UCSD-AML1 (cell line): Measurements from ENCODE around the gene NEDD4L.
"Not testable (repeated sequence)": the region's sequence is repeated elsewhere in the genome, so short reads cannot be mapped to it uniquely, and the experiment has no call there.

ENCODE experiments used
- DNase-seq: peaks from one replicate; lab custom pipeline; 2025; ENCODE audit not compliant: unreplicated experiment; lab: John Stamatoyannopoulos, UW

Gene NEDD4L

DNA sequence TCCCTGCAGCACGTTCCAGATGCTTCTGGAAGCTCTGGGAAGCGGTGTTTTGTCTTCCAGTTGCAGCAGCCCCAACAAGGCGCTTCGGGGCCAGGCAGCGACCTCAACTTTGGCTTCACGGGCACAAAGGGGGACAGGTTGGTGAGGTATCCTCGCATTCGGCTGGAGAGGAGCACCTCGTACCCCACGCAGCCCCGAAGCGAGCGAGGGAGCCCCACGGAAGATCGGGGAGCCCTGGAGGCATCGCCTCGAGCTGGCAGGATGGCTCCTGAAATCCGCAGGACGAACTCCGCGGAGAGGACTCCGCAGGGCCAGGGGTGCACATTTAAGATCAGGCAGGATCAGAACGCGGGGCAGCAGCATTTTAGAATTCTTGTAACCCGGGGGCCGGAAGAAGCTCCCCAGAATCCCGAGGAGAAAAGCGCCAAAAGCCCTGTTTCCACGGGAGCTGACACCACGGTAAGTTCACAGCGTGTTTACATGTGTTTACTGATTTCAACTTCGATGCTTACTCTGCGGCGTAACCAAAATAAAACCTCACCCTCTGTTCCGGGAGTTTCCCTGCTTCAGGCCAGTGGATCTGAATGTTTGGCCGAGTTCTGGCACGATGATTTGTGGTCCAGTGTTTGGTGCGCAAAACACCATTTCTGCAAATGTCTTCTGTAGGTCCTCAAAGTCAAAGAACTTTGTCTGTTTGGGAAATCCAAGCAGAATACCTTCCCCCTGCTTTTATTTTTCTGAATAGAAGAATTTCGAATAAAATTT is 212.5 kb downstream of the NEDD4L start:
- DNase-seq, result no peak

DNA sequence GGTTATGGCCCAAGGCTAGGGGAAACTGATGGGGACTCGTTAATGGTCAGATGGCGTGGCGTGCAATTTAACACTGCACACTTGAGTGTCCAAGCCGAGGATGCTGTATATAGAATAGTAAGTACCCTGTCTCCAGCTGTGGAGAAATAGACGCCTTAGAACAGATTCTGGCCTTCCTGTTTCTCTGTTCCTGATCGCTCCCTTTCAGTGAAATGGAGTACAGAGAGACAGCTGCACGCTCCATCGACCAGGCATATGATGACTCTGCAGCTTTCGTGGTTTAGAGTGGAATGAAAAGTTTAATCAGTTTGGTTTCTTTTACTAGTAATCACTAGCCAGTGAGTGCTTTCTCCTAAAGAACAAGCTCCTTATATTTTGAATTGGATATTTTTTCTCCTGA is 213.4 kb downstream of the NEDD4L start:
- DNase-seq, result no peak

DNA sequence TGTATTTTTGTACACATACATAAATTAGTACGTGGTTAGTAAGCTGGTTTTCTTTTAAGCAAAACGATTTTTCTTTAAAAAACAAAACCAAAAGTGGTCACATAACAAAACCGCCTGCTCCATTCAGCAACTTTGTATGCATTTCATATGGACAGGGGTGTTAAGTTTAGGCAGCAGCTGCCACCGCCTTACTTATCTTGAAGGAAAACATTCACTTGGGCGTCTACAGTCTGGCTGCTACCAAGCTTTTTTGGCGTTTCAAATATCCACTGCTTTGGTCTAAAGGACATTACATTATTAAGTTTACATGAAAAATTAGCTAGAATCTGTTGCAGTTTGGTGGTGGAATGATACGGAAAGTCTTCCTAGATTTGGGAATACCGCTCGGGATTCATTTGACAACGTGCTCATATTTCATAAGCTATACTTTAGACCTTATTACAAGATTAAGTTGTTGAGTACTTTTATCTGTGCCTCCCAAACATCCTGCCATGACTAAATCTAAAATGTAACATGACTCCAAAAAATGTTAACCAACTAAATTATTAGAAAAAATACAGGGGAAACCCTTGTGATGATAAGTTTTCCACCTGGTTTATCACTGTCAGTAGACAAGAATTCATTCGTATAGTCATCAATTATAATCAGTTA is 214.8 kb downstream of the NEDD4L start:
- no peak for DNase-seq

DNA sequence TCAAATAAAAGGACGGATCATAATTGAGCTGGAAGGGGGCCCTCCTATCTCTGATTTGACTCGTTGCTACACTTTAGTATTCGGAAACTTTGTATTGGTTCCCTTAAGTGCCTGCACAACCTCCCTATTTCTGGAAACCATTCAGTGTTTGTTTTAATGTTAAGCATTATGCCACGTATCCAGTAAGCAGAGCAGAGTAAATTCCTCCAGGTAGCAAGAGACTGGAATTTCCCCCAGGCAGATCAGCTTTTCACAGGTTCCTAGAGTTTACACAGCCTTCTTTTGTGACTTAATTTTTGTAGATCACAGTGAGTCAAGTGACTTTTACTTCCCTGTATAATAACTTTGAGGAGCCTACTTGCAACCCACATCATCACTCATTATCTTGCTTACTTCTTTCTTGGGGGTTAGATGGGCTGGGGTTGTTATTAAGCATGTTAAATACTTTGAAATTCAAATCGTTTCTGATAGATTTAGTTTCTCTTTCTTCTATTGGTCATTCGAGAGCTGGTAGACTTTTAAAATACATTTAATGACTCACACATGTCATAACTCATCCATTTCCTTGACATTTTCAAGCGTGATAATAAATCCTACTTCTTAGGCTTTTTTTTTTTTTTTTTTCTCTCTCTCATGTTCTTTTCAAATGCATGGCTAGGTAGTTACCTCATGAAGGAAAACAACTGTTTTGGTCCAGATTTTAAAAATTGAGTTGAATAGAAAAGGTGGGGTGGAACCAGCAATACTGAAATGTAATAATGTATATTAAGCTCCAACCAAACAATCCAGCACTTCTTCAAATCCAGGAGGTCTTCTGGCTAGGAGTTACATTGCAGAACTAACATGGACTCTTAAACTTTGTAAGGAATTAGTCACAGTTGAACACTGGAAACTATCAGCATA is 219.3 kb downstream of the NEDD4L start:
- DNase-seq, result no peak

DNA sequence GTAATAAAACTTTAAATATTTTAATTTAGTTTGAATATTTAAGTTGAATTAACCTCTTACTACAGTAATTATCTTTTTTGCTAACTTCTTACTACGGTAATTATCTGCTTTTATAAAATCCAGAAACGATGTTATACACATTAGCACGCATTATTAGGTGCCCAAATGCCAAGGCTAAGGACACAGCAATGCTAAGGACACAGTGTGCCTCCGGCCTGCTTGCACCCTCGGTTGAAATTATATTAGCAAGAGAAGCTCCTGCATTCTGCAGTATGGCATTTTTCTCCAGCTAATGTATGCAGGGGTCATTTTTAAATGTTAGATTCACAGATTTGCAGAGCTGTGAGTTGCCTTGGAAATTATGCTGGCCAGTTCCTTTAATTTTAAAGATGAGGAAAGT is 220.0 kb downstream of the NEDD4L start:
- no peak for DNase-seq

DNA sequence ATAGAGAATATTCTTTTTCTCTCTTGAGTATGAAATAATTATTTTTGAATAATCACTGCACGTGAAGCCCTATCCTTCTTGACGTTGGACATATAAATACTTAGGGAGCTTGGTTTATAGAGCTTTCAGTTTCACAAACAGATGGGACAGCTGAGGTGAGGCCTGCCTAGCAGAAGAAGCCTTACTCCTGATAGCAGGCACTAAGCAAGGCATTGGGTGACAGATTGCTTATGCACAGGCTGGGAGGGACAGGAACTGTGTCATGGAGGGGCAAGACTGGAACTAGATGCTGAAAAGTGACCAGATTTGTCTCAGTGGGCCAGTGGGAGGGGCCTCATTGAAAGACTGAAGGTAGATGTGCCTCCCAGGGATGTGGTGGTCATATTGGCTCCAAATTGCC is 220.8 kb downstream of the NEDD4L start:
- no peak for DNase-seq

DNA sequence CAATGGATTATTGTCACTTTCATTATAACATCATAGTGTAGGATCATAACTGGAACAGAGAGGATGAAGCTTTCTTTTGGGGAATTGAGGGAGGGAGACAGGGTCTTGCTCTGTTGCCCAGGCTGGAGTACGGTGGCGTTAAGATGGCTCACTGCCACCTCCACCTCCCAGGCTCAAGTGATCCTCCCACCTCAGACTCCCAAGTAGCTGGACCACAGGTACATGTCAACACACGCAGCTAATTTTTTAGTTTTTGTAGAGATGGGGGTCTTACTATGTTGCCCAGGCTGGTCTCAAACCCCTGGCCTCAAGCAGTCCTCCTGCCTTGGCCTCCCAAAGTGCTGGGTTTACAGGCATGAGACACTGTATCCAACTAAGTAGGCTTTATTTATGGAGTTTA is 221.5 kb downstream of the NEDD4L start:
- not testable (repeated sequence) for DNase-seq

DNA sequence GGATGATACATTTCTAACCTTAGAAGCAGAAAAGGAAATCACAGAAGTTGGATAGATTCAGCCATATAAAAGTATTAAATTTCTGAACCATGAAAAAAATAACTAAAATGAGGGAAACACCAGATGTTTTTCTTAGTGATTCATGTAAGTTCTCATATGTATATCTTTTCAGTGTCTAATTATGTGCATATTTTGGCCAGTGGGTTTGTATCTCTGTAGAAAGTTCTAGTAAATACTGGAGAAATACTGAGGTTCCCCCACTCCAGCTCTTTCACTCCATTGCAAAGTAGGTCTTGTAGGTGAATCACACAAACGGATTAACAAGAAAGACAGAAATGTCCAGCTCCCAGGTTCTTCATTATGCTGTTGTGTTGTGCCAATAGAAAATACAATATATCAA is 222.3 kb downstream of the NEDD4L start:
- no peak for DNase-seq

DNA sequence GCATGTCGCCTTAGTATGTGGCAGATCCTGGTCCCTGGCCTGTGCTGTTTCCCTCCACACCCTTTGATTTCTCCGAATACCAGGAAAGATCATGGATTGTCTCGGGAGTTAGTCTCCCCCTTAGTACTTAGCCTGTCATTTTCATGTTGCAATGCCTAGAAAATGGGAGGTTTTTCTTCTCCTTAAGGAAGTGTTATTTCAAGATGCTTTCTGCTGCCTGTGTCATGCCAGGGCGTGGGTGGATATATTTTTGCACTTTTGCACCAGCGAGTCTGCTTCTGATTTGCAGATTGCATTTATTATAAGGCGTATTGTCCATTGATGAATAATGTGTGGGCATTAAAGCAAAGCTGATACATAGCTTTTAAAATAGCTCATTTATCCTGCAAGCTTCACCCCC is 223.5 kb downstream of the NEDD4L start:
- DNase-seq, result no peak

DNA sequence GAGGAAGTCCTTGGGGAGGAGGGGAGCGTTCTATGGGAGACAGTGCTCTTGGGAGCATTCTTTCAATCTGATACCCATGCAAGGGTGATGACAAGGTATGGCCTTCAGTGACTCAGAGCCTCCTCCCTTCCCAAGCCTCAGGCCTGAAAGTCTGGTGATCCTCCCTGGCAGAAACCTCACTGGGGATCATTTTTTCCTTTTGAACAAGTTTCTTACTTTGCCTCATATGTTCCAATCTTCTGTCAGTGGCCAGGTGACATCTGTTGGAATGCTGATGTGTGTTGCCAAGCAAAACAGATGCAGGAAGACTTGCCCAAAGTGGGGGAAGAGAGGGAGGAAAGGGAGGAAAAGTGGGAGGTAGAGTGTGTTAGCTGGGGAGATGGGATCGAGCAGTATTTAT is 224.8 kb downstream of the NEDD4L start:
- DNase-seq, result no peak

DNA sequence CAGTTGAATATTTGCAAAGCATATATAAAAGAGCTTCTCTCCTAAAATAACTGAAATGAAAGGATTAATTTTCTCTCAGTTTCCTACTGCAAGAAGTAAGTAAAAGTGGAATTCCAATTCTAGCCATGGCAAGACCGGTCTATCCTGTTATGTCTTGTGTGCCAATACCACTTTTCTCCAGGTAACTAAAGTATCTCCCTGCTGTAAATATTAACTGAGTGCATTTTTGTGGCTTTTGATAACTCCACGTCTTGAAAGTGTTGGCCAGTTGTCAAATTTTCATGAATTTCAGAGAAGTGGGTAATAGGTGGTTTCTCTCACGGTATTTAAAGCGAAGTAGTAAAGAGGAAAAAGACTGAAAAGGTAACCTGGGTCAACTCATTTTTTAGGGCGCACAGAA is 225.9 kb downstream of the NEDD4L start:
- DNase-seq, result no peak

DNA sequence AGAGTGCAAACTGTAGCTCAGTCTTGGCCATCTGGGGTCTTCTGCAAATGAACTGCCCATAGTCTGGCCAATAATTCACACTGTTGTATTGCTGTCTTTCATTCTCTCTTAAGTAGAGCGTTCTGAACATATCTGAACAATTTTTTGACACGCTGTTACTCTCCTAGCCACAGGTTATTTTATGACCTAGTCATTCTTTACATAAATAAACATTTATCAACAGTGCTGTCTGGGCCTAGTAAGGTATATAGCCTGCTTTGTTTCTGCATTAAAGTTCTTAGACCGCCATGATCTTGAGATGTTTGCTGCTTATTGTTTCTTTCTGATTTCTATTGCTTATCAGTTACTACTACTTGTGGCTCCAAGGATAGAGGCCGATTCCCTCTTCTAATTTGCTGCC is 226.4 kb downstream of the NEDD4L start:
- DNase-seq, result no peak

DNA sequence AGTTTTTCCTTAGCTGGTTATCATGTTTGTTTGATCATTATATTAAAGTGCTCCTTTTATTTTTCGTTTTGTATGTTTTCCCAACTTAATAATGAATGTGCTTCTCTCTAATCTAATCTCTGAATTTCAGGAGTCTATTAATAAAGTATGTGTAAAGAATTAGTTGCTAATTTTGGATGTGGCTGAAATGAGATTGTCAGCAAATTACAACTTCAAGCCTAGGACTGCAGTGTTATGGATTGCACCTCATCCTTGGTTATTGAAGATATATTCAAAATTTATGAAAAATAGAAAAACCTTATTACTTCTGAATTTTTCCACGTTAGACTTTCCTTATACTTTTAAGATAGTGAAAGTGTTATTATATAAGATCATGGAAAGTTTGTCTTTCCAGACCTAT is 227.7 kb downstream of the NEDD4L start:
- no peak for DNase-seq

DNA sequence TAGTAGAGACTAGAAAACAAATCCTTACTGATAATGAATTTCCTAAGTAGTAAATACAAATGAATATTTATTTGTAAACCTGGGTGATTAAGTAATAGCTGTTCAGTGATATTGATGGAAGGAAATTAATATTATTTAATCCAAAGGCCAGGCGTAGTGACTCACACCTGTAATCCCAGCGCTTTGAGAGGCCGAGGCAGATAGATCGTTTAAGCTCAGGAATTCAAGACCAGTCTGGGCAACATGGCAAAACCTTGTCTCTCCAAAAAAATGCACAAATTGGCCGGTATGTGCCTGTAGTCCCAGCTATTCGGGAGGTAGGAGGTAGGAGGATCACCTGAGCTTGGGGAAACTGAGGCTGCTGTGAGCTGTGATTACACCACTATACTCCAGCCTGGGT is 228.2 kb downstream of the NEDD4L start:
- DNase-seq, result no peak

DNA sequence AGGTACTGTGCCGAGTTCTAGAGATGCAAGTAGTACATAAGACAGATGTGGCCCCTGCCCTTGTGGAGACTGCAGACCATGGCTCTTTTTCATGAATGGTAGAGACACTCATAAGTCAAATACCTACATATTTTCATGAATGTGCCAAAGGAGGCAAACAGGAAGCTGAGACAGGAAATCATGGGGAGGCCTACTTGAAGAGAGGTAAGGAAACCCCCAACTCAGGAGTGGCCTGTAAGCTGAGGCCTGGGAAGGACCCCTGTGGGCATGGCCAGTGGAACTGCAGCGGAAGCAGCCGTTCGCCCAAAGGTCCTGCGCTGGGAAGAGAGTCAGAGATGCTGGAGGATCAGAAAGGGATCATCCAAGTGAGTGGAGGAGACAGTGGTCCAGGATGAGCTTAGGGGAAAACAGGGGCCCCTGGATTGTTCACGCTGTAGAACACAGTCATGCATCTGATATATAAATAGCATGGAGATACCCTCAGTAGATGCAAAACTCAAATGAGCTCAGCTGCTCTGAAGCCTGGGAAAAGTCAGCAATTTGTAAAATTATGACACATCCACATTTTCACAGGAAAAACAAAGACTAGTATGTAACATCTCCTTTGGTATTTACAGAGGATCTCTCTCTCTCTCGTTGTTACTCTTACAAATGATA is 228.9 kb downstream of the NEDD4L start:
- DNase-seq, result no peak

DNA sequence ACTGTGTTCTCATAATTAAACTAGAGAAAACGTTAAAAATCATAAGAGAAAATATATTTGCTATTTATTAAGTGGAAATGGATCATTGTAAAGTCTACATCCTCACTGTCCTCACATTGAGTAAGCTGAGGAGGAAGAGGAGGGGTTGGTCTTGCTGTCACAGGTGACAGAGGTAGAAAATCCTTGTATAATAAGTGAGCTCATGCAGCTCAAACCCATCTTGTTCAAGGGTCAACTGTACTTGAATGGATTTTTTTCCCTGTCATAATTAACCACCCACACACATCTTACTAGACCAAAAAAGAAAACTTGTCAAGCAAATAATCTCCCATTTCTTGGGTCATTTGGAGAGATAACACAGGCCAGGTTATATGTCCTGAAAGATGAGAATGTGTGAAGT is 231.2 kb downstream of the NEDD4L start:
- DNase-seq, result no peak

DNA sequence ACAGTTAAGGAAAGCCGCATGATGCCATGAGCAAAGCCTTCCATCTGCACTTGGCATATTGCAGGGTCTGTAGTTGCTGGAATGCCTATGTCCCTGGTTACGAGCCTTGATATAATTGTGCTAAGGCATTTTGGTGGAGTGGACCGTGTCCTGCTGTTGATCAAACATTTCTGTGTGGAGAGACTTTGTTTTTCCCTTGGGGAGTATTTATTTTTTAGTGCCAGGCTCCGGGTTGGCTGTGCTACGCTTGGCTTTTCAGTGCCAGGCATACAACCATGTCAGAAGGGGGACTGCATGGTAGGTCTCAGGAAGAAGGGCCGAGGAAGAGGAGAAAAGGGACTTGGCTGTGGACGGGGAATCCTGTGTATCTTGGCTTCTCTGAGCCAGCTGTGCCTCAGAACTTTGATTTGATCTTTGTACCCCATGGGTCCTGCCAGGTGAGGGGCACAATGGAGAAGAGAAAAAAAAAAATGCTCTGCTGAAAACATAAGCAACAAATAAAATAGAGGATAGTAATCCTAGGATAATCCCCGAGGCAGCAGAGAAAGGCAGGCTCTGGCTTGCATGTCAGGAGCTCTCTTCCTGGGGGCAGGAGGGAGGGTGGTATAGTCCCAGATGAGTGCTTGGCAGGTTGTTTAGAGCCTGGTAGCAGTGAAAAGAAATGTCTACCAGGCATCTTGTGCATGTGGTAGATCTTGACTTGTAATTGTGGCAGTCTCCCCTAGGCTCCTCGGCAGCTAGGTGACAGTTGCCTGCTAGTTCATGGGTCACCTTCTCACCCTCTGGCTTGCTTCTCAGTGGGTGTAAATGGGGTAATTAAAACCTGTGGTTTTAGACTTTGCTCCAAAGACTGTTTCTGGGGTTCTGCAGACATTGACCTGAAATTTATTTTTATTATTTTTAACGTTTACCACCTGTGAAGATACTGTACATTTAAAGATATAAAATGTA is 233.0 kb downstream of the NEDD4L start:
- DNase-seq, result no peak

DNA sequence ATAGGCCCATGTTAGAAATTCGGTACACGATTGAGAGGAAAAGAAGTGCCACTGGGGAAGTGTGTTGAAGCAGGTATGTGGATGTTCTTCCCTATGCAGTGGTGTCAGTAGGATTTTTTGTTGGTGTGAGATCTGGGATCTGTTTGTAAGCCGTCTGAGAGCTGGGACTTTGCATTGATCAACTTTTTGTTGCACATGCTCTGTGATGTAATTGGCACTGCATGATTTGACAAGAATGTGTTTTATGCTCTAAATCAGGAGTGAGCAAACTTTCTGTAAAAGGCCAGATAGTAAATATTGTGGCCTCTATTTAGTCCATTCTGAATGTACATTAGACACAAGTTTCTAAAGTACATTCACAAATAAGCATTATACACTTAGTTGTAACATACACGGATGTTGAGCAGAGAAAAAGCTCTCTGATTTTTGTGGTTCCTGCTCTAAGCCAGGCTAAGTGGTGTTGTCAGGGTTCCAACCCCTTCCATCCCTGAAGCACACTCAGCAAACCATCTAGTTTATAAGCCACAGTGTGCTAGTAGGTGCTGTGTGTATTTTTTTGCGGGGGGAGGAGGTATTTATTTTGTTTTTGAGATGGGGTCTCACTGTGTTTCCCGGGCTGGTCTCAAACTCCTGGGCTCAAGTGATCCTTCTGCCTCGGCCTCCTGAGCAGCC is 235.6 kb downstream of the NEDD4L start:
- DNase-seq, result no peak

DNA sequence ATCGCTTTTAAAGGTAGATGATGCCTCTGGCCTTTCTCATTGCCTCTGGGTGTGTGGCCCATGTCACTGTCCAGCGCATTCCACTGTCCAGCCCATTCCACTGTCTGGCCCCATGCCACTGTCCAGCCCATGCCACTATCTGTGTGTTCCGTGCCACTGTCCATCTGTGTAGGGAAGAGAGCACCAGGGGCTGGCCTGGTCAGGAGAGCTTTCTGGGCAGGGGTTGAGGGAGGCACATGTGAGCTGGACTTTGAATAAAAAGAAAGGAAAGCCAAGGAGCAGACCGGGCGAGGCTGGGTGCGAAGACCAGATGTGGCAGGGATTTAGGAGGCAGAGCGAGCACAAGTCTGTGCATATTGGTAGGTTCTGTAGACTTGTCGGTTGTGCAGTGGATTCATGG is 236.2 kb downstream of the NEDD4L start:
- DNase-seq, result no peak

DNA sequence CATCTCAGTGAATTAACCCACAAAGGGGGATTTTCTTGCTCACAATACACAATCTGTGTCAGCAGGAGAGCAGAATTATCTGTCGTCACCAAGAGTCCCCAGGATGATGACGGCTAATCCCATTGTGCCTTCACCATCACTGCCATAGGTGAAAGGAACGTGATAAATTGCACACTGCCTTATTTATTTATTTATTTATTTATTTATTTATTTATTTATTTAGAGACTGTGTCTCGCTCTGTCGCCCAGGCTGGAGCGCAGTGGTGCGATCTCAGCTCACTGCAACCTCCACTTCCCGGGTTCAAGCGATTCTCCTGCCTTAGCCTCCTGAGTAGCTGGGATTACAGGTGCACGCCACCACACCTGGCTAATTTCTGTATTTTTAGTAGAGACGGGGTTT is 238.8 kb downstream of the NEDD4L start:
- not testable (repeated sequence) for DNase-seq
